GM12873 (cell line): ENCODE measurements around the gene ATP1A1.

Source experiments
- TF ChIP-seq, protein P1 (sequence below): IDR thresholded peaks from 2 replicates; pipeline ENCODE4 v1.5.1; 2012; ENCODE audit warnings: low read depth, mild to moderate bottlenecking, moderate library complexity, low read length, control low read depth; ENCODE audit not compliant: insufficient read depth; ENCODE audit errors: missing control alignments

The ATP1A1 gene

DNA sequence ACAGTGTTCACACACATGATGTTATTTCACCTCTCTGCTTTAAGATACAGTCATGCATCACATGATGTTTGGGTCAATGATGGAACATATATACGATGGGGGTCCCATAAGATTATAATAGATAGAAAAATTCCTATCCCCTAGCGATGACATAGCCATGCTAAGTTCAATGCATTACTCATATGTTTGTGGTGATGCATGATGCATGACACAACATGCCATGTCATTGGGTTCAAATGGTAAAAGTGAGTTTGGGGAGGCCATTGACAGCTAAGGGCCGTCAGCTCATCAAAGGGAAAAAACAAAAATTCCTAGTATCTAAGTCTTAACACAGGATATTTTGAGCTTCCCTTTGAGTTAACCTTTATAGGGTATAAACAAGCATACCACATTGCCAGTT, 73.6 kb downstream of the ATP1A1 start:
- TF ChIP-seq, protein P1, sequence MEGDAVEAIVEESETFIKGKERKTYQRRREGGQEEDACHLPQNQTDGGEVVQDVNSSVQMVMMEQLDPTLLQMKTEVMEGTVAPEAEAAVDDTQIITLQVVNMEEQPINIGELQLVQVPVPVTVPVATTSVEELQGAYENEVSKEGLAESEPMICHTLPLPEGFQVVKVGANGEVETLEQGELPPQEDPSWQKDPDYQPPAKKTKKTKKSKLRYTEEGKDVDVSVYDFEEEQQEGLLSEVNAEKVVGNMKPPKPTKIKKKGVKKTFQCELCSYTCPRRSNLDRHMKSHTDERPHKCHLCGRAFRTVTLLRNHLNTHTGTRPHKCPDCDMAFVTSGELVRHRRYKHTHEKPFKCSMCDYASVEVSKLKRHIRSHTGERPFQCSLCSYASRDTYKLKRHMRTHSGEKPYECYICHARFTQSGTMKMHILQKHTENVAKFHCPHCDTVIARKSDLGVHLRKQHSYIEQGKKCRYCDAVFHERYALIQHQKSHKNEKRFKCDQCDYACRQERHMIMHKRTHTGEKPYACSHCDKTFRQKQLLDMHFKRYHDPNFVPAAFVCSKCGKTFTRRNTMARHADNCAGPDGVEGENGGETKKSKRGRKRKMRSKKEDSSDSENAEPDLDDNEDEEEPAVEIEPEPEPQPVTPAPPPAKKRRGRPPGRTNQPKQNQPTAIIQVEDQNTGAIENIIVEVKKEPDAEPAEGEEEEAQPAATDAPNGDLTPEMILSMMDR = no peak

DNA sequence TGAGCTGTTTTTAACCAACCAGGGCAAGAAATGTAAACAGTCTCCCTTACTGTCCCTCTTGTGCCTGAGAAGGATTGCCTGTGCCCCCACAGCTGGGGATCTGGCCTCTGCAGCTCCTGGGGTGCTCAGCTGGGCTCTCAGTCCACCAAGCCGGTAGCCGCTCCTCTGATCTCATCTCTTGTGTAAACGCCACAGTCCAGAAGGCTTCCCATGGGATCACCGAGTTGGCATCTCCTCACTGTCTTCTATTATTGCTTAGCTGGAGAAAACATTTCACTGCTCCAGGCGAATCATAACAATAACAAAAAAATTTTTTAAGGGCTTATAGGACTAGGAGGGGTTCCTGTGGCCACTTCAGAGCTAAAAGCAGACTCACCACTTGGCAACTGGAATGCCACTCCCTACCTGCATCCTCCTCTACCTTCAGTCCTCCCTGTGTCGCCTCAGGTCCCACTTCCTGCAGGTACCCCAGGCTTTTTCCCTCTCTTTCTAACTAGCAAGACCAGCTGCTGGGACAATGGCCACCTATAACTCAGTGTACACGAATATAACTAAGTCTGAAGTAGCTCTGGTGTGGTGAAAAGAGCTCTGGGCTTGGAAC, 75.8 kb downstream of the ATP1A1 start:
- TF ChIP-seq, protein P1 = no peak

DNA sequence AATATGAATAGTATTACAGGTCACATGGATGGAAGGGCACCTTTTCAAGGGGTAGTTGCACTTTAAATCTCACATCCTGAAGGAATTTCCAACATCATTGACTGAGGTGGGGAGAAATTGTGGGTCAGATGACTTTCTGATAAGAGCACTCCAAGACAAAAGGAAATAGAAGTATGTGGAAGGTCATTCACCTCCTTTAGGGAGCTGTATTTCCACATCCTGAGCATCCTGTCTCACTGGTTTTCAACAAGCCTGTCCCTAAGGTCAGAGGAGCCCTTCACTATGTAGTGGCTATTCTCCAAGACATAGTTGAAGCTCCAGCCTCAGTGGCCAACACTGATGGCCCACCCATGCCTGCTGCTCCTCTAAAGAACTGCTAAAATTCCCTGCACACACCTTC, 76.5 kb downstream of the ATP1A1 start:
- TF ChIP-seq, protein P1 = no peak

GRCh38 chr1:116451702-116452101, 78.7 kb downstream of the ATP1A1 start:
- TF ChIP-seq, protein P1 = no peak

DNA sequence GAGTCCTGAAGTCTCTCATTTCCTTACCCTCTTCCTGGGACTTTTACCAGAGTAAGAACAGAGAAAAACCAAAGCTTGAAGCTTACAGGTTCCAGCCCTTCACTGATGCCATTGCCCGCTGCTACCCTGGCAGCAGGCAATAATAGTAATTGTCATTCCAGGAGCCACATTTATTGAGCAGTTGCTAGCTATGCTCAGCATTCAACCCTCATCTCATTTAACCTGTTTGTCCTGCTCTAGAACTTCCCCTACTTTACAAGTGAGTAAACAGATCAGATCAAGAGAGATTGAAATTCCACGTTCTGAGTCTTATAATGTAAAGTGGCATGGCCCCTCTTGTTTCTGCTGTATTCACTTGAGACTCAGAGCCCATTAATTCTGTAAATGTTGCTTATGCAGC, 80.4 kb downstream of the ATP1A1 start:
- TF ChIP-seq, protein P1 = no peak

DNA sequence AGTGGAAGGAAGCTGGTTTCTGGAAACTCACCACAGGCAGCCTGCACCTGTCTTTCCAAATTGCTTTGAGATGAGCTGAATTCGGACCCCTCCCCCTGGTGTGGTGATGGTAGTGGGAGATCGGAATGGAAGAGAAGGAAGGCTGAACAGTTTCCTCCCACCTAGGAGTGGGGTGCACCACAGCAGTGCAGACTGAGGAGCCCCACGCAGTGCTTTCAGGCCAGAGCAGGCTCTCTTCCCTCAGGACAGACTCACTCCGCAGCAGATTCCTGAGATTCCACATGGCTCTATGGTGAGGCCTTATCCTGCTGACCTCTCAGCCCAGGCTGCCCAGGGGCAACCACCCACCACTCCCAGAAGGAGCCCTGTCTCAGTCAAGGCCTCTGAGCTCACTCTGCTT, 80.9 kb downstream of the ATP1A1 start:
- TF ChIP-seq, protein P1 = no peak
